Measurements from ENCODE around the gene SLC26A8. TPM values are rescaled to one million over a fixed set of nuclear protein-coding genes. Genes with fewer than 3 reads are reported as not detected.
"Not testable (repeated sequence)": the region's sequence is repeated elsewhere in the genome, so short reads cannot be mapped to it uniquely, and the experiment has no call there.

Gene SLC26A8
- total RNA-seq, 6 experiments from 2014 or later = not detected

- Mint-ChIP-seq H3K9me3 (peaks cover 5% of the 10 kb centered on the region; the same call in 1 of the 2 replicates), H3K36me3 (ENCODE audit: low read depth) (peaks cover 5% of the 10 kb centered on the region), H3K27me3 (ENCODE audit: insufficient read depth) (peaks cover 12% of the 10 kb centered on the region), H3K4me1 (ENCODE audit: low read depth) (peaks cover 12% of the 10 kb centered on the region), H3K27ac (no peak overlapping the region), H3K4me3 (no peak overlapping the region)
- TF ChIP-seq CTCF (IDR thresholded peaks at IDR 0.05) = no peak
- DNase-seq = no peak
Measured at GRCh38 chr6:35942355-35942754, 82.1 kb downstream of the SLC26A8 start.

- H3K9me3 Mint-ChIP-seq; H3K4me3 Mint-ChIP-seq; DNase-seq; H3K36me3 Mint-ChIP-seq (ENCODE audit: low read depth); H3K27ac Mint-ChIP-seq: not testable (repeated sequence)
- H3K27me3 Mint-ChIP-seq (ENCODE audit: insufficient read depth) = peaks cover 12% of the 10 kb centered on the region
- H3K4me1 Mint-ChIP-seq (ENCODE audit: low read depth) = peaks cover 11% of the 10 kb centered on the region
Measured at GRCh38 chr6:35941170-35941569, 83.3 kb downstream of the SLC26A8 start.

GRCh38 chr6:35940014-35940413, 84.4 kb downstream of the SLC26A8 start:
- not testable (repeated sequence) for H3K27ac Mint-ChIP-seq; H3K4me3 Mint-ChIP-seq; H3K4me1 Mint-ChIP-seq (ENCODE audit: low read depth); H3K9me3 Mint-ChIP-seq; H3K36me3 Mint-ChIP-seq (ENCODE audit: low read depth); DNase-seq
- H3K27me3 Mint-ChIP-seq (ENCODE audit: insufficient read depth) = peaks cover 13% of the 10 kb centered on the region

- peaks cover 14% of the 10 kb centered on the region for H3K27me3 Mint-ChIP-seq (ENCODE audit: insufficient read depth)
- not testable (repeated sequence) for H3K27ac Mint-ChIP-seq; DNase-seq; H3K4me1 Mint-ChIP-seq (ENCODE audit: low read depth); H3K9me3 Mint-ChIP-seq; H3K4me3 Mint-ChIP-seq; H3K36me3 Mint-ChIP-seq (ENCODE audit: low read depth)
Measured at GRCh38 chr6:35939259-35939658, 85.2 kb downstream of the SLC26A8 start.

- peaks cover 5% of the 10 kb centered on the region for H3K36me3 Mint-ChIP-seq (ENCODE audit: low read depth)
- peaks cover 14% of the 10 kb centered on the region for H3K27me3 Mint-ChIP-seq (ENCODE audit: insufficient read depth)
- no peak overlapping the region for H3K27ac Mint-ChIP-seq
- no peaks in the 10 kb centered on the region for H3K4me1 Mint-ChIP-seq (ENCODE audit: low read depth)
- TF ChIP-seq CTCF (IDR thresholded peaks at IDR 0.05) = no peak
- no peaks in the 10 kb centered on the region; the same call in 1 of the 2 replicates for H3K9me3 Mint-ChIP-seq
- no peak overlapping the region for H3K4me3 Mint-ChIP-seq
- no peak for DNase-seq
Measured at GRCh38 chr6:35936681-35937359, 87.6 kb downstream of the SLC26A8 start.

- no peak for TF ChIP-seq CTCF (IDR thresholded peaks at IDR 0.05)
- peaks cover 10% of the 10 kb centered on the region for H3K27me3 Mint-ChIP-seq (ENCODE audit: insufficient read depth)
- no peaks in the 10 kb centered on the region for H3K4me1 Mint-ChIP-seq (ENCODE audit: low read depth)
- no peaks in the 10 kb centered on the region; the same call in 1 of the 2 replicates for H3K36me3 Mint-ChIP-seq (ENCODE audit: low read depth)
- H3K27ac Mint-ChIP-seq = no peak overlapping the region
- no peaks in the 10 kb centered on the region; the same call in 1 of the 2 replicates for H3K9me3 Mint-ChIP-seq
- DNase-seq = no peak
- H3K4me3 Mint-ChIP-seq = no peak overlapping the region
Measured at GRCh38 chr6:35935469-35935868, 89.0 kb downstream of the SLC26A8 start.

GRCh38 chr6:35933844-35934243, 90.6 kb downstream of the SLC26A8 start:
- Mint-ChIP-seq H3K27ac (no peak overlapping the region), H3K9me3 (no peaks in the 10 kb centered on the region), H3K27me3 (ENCODE audit: insufficient read depth) (peaks cover 7% of the 10 kb centered on the region; the same call in 1 of the 2 replicates), H3K4me1 (ENCODE audit: low read depth) (0 out of 2 replicates have a peak, but pooled peaks cover 4% of the 10 kb centered on the region), H3K36me3 (ENCODE audit: low read depth) (no peaks in the 10 kb centered on the region), H3K4me3 (no peak overlapping the region)
- no peak for TF ChIP-seq CTCF (IDR thresholded peaks at IDR 0.05)
- no peak for DNase-seq

GRCh38 chr6:35931873-35932272, 92.6 kb downstream of the SLC26A8 start:
- not testable (repeated sequence) for H3K27me3 Mint-ChIP-seq (ENCODE audit: insufficient read depth); H3K4me3 Mint-ChIP-seq; H3K27ac Mint-ChIP-seq; H3K9me3 Mint-ChIP-seq; DNase-seq; H3K36me3 Mint-ChIP-seq (ENCODE audit: low read depth); H3K4me1 Mint-ChIP-seq (ENCODE audit: low read depth)
